SK-N-SH treated with all-trans-retinoic acid at 6 μM for 48 hours (cell line): ENCODE measurements around the gene PRM3.

ENCODE experiments used
- ATAC-seq: fragments of 200-7000 bp; cut with Tn5 transposase; 3 replicates; pipeline ENCODE4 v1.9.1; 2020; ENCODE audit warnings: mild to moderate bottlenecking, moderate library complexity
- ARNTL ChIP-seq: fragments of 450-650 bp; formaldehyde crosslinking; IDR thresholded peaks from 2 replicates; pipeline ENCODE4 v1.5.0; 2020; ENCODE audit warnings: low read depth, mild to moderate bottlenecking, moderate library complexity, borderline replicate concordance
- BACH2 ChIP-seq: fragments of 250-450 bp; sonication (Bioruptor Pico); IDR thresholded peaks from 2 replicates; pipeline ENCODE4 v1.9.0; 2021; ENCODE audit warnings: mild to moderate bottlenecking, borderline replicate concordance
- CREB5 ChIP-seq: fragments of 250-450 bp; sonication (Bioruptor Pico); IDR thresholded peaks from 2 replicates; pipeline ENCODE4 v1.5.1; 2020; ENCODE audit warnings: low read depth, mild to moderate bottlenecking, moderate library complexity
- CSRNP3 ChIP-seq: fragments of 250-450 bp; sonication (Bioruptor Pico); IDR thresholded peaks from 2 replicates; pipeline ENCODE4 v1.5.1; 2021; ENCODE audit warnings: mild to moderate bottlenecking, moderate library complexity
- ESRRG ChIP-seq: fragments of 250-450 bp; sonication (Bioruptor Pico); IDR thresholded peaks from 2 replicates; pipeline ENCODE4 v1.6.1; 2021; ENCODE audit warnings: mild to moderate bottlenecking
- GLIS3 ChIP-seq: fragments of 250-450 bp; sonication (Bioruptor Pico); IDR thresholded peaks from 2 replicates; pipeline ENCODE4 v1.5.0; 2020; ENCODE audit warnings: mild to moderate bottlenecking, moderate library complexity
- ISL1 ChIP-seq: fragments of 250-450 bp; sonication (Bioruptor Pico); IDR thresholded peaks from 2 replicates; pipeline ENCODE4 v2.1.2; 2022; ENCODE audit warnings: mild to moderate bottlenecking, moderate library complexity
- PATZ1 ChIP-seq: fragments of 250-450 bp; sonication (Bioruptor Pico); IDR thresholded peaks from 2 replicates; pipeline ENCODE4 v1.8.0; 2020; ENCODE audit warnings: mild to moderate bottlenecking, moderate library complexity, borderline replicate concordance
- POU6F1 ChIP-seq: fragments of 250-450 bp; sonication (Bioruptor Pico); IDR thresholded peaks from 2 replicates; pipeline ENCODE4 v1.8.0; 2021; ENCODE audit warnings: low read depth, mild to moderate bottlenecking, moderate library complexity, borderline replicate concordance
- PPARA ChIP-seq: fragments of 250-450 bp; sonication (Bioruptor Pico); IDR thresholded peaks from 2 replicates; pipeline ENCODE4 v1.5.0; 2020; ENCODE audit warnings: mild to moderate bottlenecking, borderline replicate concordance
- RARB ChIP-seq: fragments of 250-450 bp; sonication (Bioruptor Pico); IDR thresholded peaks from 2 replicates; pipeline ENCODE4 v1.8.0; 2021; ENCODE audit warnings: mild to moderate bottlenecking, moderate library complexity
- SNAI2 ChIP-seq: fragments of 250-450 bp; sonication (Bioruptor Pico); IDR thresholded peaks from 2 replicates; pipeline ENCODE4 v1.5.0; 2020; ENCODE audit warnings: mild to moderate bottlenecking, moderate library complexity
- TCF4 ChIP-seq: fragments of 250-450 bp; sonication (Bioruptor Pico); IDR thresholded peaks from 2 replicates; pipeline ENCODE4 v1.8.0; 2021; ENCODE audit warnings: mild to moderate bottlenecking, moderate library complexity, borderline replicate concordance
- TOX ChIP-seq: fragments of 250-450 bp; sonication (Bioruptor Pico); IDR thresholded peaks from 2 replicates; pipeline ENCODE4 v1.8.0; 2021; ENCODE audit warnings: mild to moderate bottlenecking, moderate library complexity, borderline replicate concordance
- TSHZ2 ChIP-seq: fragments of 250-450 bp; sonication (Bioruptor Pico); IDR thresholded peaks from 2 replicates; pipeline ENCODE4 v1.5.0; 2020; ENCODE audit warnings: mild to moderate bottlenecking, moderate library complexity
- ZC3H10 ChIP-seq: fragments of 250-450 bp; sonication (Bioruptor Pico); IDR thresholded peaks from 2 replicates; pipeline ENCODE4 v1.5.1; 2021; ENCODE audit warnings: mild to moderate bottlenecking, moderate library complexity
- ZFP30 ChIP-seq: fragments of 450-650 bp; formaldehyde crosslinking; IDR thresholded peaks from 2 replicates; pipeline ENCODE4 v1.5.0; 2022; ENCODE audit warnings: mild to moderate bottlenecking, moderate library complexity
- ZNF565 ChIP-seq: fragments of 450-650 bp; formaldehyde crosslinking; conservative IDR thresholded peaks from 2 replicates; pipeline ENCODE4 v1.5.0; 2020; ENCODE audit warnings: low read depth, mild to moderate bottlenecking, moderate library complexity
- ZNF70 ChIP-seq: fragments of 450-650 bp; formaldehyde crosslinking; IDR thresholded peaks from 2 replicates; pipeline ENCODE4 v1.5.0; 2020; ENCODE audit warnings: mild to moderate bottlenecking, moderate library complexity
- ZNF8 ChIP-seq: fragments of 450-650 bp; formaldehyde crosslinking; IDR thresholded peaks from 2 replicates; pipeline ENCODE4 v1.5.0; 2020; ENCODE audit warnings: mild to moderate bottlenecking, moderate library complexity

Gene PRM3

GRCh38 chr16:11270602-11271162, 2.7 kb downstream of the PRM3 start:
- no peak for TF ChIP-seq TCF4 (CRISPR knock-in tag)
- no peak for TF ChIP-seq ZNF70
- TF ChIP-seq ZFP30 (CRISPR knock-in tag): no peak
- TF ChIP-seq GLIS3 (CRISPR knock-in tag): no peak
- no peak for TF ChIP-seq CSRNP3 (CRISPR knock-in tag)
- TF ChIP-seq ZNF565 (CRISPR knock-in tag): no peak
- TF ChIP-seq TOX (CRISPR knock-in tag): no peak
- TF ChIP-seq TSHZ2 (CRISPR knock-in tag): no peak
- TF ChIP-seq SNAI2: no peak
- no peak for TF ChIP-seq ISL1 (CRISPR knock-in tag)
- TF ChIP-seq ESRRG (CRISPR knock-in tag): no peak
- TF ChIP-seq PATZ1: no peak
- TF ChIP-seq PPARA (CRISPR knock-in tag): no peak
- no peak for ATAC-seq

GRCh38 chr16:11268921-11269375, 4.5 kb downstream of the PRM3 start, which contains the start of gene TNP2:
Gene TNP2, minus strand, starts transcription at chr16:11269325. Its CDS starts 63 bp downstream, at chr16:11269262.
- ATAC-seq: no peak
- TF ChIP-seq ZNF8 (CRISPR knock-in tag) (no peak), GLIS3 (CRISPR knock-in tag) (no peak), SNAI2 (no peak), POU6F1 (CRISPR knock-in tag) (no peak), ZC3H10 (CRISPR knock-in tag) (no peak), CREB5 (CRISPR knock-in tag) (no peak), RARB (CRISPR knock-in tag) (no peak), ARNTL (CRISPR knock-in tag) (no peak), BACH2 (CRISPR knock-in tag) (no peak), TSHZ2 (CRISPR knock-in tag) (no peak), TOX (CRISPR knock-in tag) (no peak), ESRRG (CRISPR knock-in tag) (no peak), ISL1 (CRISPR knock-in tag) (no peak), PPARA (CRISPR knock-in tag) (no peak)
